HG03520 (cell line): ENCODE data around the gene TIMP4.

Experiments
- ATAC-seq: cut with Tn5 transposase; IDR thresholded peaks from one replicate; pipeline ENCODE4 v1.9.1; 2021; ENCODE audit warnings: mild to moderate bottlenecking, moderate library complexity; ENCODE audit not compliant: unreplicated experiment

The TIMP4 gene

GRCh38 chr3:12107071-12107713 lies 51.5 kb downstream of the TIMP4 start:
- ATAC-seq: no peak
